Stimulated activated CD8-positive, alpha-beta memory T cell treated with anti-CD3 and anti-CD28 coated beads, Interleukin-12 subunit alpha, Interleukin-12 subunit beta, amount 100 ng/mL, for 24 hours (primary cell): Measurements from ENCODE around the gene SLC35F5.
"Not testable (repeated sequence)": the region's sequence is repeated elsewhere in the genome, so short reads cannot be mapped to it uniquely, and the experiment has no call there.

Experiments
- DNase-seq: peaks from one replicate; pipeline ENCODE4 v3.0.0-alpha.2; 2020; ENCODE audit errors: extremely low read depth

Gene SLC35F5

DNA sequence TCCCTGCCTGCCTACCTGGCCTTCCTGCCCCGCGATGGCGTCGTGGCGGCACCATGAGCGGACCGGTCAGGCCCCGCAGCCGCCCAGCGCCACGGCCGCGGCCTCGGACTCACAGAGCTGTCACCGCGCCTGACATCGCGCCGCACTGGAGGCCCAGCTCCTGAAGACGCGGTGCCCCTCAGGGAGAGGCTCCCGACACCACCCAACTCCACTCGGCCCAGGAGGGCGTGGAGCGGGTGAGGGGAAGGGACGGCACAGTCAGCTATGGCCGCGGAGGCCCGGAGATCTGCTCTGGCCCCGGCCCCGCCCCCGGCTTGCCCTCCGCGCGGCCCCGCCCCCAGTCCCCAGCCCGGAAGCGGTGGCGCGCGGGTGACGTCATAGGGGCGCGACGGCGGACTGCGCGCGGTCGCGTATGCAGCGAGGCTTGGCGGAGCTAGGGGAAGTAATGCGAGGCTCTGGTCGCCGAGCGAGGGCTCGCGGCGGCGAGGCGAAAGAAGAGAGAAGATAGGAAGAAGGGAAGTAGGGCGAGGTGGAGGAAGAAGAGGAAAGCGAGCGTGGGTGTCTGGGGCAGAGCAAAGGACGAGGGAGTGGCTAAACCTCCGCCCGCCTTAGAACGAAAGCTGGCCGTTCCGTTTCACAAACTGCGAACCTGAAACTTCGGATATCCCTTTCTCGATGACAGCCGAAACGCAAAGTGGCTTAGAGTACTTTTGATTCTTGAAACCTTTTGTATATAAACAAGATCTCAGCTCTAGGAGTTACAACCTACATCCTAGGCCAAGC lies at the start of gene SLC35F5:
Gene SLC35F5, minus strand, starts transcription at position 288 of the 783 bp plus-strand sequence. Its CDS starts 233 bp downstream, at position 55.
- peak; percentile 83 for DNase-seq

- DNase-seq, result no peak
Measured at GRCh38 chr2:113799375-113799774, 42.9 kb upstream of the SLC35F5 start.

DNA sequence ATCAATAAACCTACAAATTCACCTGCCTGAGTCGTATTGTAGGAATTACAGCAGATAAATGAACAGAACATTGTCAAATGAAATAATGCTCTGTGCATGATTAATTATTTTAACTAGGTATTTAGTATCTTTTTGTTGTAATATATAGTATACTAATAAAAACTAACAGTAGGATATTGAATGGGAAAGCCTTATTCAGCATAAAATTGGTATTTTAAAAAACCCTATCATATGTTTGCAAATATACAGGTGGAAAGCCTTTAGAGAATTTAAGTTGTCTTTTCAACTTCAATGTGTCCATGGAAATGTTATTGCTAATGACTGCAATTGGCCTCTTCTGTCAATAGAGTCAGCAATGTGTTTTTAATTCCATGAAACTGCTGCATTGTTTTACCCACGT lies 40.8 kb upstream of the SLC35F5 start:
- no peak for DNase-seq

DNA sequence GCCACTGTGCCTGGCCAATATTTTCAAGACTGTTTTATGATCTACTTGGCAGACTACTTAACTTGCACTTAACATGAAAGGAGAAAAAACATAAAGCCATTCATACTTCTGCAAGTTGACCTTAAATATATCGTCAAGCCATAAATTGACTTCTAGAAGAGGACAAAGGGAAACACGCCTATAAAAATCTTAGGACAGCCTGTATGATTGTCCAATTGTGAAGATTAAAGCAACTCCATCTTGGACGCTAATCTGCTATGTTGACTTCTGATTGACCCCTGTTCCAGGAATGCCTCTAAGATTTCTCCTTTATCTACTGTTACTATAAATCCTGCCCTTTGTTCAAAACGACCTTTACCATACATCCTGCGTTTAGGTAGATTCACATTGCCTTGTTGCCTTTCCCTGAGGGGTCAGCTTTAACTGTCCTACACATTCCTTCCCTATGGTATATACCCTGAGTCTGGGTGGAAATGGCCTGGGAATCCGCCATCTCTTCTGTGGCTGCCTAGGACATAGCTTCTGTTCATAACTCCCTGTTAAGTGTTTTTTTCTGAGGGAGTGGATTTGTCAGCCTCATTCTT lies 40.2 kb upstream of the SLC35F5 start:
- DNase-seq, result no peak

- no peak for DNase-seq
Measured at GRCh38 chr2:113795405-113795920, 39.0 kb upstream of the SLC35F5 start.

GRCh38 chr2:113791697-113792590 lies 35.5 kb upstream of the SLC35F5 start:
- DNase-seq, result no peak

DNA sequence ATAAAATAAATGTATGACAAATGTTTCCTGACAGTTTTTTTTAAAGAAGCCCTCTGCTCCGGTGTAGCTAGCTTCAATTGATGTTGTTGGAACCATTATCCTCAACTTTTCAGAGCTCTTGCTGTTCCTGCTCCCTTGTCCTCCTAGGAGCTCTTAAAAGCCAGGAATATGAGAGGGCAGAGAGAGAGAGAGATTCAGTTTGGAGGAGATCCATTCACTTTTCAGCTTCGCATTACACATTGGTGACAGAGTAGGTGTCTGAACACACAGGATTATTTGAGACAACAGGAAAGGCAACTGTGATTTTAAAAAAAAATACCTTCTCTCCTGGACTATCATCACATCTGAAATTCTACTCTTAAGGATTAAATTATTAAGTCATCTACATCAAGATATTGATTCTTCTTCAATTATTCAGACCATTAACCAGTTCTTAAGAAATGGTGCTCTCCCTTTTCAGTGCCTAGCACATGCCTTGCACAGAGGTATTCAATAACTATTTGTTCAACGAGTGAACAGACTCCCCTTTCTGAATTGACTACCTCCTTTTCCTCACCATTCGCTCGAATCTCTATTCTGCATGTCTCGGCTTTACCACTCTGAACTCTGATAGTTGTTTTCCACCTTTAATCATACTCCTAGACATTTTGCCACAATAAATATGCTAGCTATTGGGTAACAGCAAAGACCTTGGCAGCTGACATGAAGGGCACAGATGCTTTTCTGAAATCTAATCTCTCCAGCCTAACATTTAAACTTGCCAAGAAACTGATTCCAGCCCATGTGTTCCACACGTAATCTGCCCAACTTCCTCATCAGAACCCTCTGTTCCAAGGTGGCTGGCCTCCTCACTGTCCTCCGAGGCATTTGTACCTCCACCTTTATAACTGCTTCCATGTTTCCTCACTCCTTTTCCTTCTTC lies 28.6 kb upstream of the SLC35F5 start:
- DNase-seq, result no peak

GRCh38 chr2:113780472-113780871 lies 24.0 kb upstream of the SLC35F5 start:
- DNase-seq, result no peak

DNA sequence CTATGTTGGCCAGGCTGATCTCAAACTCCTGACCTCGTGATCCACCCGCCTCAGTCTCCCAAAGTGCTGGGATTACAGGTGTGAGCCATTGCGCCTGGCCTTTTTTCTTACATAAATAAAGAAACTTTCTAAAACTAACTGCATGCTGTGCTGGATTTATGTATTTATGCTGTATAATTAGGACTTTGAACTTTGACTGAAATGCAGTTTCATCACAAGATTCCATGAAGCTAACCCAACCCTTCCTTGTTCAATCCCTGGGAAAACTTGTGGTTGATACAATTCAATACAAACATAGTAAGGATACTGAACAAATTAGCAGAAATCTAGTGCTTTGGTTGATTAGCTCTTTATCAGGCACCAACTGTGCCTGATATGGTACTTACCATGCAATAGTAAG lies 20.9 kb upstream of the SLC35F5 start:
- DNase-seq, result no peak

DNA sequence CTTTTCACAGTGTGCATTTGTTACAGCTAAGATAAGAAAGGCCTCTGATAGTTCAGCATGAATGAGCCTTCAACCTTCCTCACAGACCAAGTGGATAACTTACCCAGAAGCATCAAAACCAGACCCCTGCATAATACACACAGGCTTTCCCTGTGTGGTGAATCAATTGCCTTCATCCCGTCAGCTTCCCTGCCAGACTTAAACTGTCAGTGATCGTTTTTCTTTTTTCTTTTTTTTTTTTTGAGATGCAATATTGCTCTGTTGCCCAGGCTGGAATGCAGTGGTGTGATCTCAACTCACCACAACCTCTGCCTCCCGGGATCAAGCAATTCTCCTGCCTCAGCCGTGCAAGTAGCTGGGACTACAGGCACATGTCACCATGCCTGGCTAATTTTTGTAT lies 20.5 kb upstream of the SLC35F5 start:
- no peak for DNase-seq

GRCh38 chr2:113774616-113775015 lies 18.2 kb upstream of the SLC35F5 start:
- not testable (repeated sequence) for DNase-seq

GRCh38 chr2:113770929-113771328 lies 14.5 kb upstream of the SLC35F5 start:
- DNase-seq, result no peak

- DNase-seq, result no peak
Measured at GRCh38 chr2:113769555-113769954, 13.1 kb upstream of the SLC35F5 start.

DNA sequence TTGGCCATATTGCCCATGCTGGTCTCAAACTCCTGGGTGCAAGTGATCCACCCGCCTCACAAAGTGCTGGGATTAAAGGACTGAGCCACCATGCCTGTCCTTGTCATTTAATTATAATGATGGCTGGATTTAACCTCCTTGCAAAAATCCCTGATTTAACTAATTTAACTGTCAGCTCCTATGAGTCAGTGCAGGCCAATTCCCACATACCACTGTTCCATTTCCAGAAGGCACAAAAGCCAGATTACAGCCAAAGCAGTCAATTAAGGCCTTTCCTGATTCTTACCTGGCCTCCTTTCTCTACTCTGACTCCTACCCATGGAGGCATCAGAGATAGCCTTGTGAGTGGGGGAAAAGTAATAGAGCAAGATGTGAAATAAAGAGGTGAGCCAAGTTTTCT lies 12.3 kb upstream of the SLC35F5 start:
- DNase-seq, result no peak

- DNase-seq, result no peak
Measured at GRCh38 chr2:113767811-113768460, 11.5 kb upstream of the SLC35F5 start.

GRCh38 chr2:113765276-113765675 lies 8.8 kb upstream of the SLC35F5 start:
- no peak for DNase-seq

DNA sequence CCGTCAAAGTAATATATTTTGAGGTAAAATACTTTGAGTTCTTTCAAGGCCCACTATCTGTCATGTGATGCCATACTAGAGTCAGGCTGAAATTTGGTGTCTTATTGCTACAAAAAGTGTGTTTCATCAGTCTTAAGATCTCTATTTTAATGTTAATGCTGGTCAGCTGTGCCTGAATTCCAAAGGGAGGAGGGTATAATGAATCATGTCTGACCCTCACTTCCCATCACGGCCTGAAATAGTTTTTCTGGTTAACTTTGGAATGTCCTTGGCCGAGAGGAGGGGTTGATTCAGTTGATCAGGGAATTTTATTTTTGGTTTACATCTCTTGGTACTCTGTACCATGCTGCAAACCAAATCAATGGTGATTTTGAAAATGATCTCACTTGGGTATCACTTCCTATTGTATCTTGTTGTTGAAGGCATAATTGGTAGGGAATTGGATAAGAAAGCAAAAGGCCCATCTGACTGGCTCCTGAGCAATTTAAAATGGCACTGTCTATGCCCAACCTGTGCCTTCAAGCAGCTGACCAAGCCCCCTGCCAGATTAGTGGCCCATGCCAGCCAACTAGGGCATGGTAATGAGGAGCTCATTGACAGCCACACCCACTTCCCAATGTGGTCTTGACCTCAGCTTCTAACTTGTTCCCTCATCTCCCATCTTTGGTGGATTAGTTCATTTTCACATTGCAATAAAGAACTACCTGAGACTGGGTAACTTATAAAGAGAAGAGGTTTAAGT lies 6.1 kb upstream of the SLC35F5 start:
- DNase-seq, result no peak

DNA sequence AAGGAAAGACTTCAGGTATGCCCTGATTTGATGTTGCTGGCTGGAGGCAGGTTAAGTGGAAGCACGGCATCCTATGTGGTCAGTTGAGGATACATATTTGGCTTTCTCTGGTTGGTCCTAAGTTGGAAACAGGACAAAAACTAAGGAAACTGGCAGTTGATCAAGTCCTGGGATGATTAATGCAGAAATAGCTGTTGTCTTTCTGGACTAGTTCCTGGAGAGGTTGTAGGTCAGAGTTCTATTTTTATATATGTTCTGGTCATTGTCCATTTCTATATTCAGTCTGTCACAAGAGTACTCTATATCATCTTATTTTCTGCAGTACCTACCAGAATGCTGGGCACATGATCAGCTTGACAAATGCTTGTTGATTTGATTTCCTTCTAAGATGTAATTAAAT lies 4.0 kb upstream of the SLC35F5 start:
- no peak for DNase-seq

DNA sequence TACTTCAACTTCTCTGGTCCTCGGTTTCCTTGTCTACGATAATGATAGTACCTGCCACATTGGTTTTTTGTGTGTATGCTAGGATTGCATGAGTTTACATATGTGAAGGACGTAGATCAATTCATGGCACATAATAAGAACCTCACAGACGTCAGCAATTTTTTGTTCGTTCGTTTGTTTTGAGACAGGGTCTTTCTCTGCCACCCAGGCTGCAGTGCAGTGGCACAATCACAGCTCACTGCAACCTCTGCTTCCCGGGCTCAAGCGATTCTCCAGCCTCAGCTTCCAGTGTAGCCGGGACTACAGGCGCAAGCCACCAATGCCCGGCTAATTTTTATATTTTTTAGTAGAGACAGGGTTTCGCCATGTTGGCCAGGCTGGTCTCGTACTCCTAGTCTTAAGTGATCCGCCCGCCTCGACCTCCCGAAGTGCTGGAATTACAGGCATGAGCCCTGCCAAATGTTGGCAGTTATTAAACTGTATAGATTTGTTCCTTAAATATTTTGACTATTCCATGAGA lies 756 bp upstream of the SLC35F5 start:
- DNase-seq, result no peak
